ENCODE measurements around the gene RPUSD1. TPM values are rescaled to one million over a fixed set of nuclear protein-coding genes. Genes with fewer than 3 reads are reported as not detected.
"Not testable (repeated sequence)": the region's sequence is repeated elsewhere in the genome, so short reads cannot be mapped to it uniquely, and the experiment has no call there.

RPUSD1 gene
- total RNA-seq, 1 donor from 2014 or later = 23.0 TPM

DNA sequence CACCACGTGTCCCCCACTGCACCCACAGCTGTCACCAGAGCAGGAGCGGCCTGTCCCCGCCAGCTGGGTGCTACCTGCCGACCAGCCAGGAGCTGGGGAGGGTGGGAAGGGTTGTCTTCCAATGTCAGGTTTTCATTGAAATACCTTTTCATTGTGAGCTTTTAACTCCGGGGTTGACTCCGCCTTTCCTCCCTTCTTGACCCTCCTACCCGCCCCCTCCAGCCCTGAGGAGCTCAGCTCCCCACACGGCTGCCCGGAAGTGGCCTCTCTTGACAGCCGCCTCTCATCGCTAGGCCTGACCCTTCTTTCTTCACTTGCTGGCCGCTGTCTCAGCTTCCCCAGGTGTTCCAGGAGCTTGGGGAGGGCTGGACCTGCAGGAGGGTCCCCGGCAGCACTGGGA is 33.6 kb upstream of the RPUSD1 start:
- TF ChIP-seq, protein P1, sequence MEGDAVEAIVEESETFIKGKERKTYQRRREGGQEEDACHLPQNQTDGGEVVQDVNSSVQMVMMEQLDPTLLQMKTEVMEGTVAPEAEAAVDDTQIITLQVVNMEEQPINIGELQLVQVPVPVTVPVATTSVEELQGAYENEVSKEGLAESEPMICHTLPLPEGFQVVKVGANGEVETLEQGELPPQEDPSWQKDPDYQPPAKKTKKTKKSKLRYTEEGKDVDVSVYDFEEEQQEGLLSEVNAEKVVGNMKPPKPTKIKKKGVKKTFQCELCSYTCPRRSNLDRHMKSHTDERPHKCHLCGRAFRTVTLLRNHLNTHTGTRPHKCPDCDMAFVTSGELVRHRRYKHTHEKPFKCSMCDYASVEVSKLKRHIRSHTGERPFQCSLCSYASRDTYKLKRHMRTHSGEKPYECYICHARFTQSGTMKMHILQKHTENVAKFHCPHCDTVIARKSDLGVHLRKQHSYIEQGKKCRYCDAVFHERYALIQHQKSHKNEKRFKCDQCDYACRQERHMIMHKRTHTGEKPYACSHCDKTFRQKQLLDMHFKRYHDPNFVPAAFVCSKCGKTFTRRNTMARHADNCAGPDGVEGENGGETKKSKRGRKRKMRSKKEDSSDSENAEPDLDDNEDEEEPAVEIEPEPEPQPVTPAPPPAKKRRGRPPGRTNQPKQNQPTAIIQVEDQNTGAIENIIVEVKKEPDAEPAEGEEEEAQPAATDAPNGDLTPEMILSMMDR (IDR thresholded peaks at IDR 0.05; ENCODE audit: unreplicated experiment) = no peak
- Mint-ChIP-seq H3K27me3 (ENCODE audit: low read depth) (peaks cover 19% of the 10 kb centered on the region), H3K27ac (no peak overlapping the region), H3K4me1 (peaks cover 7% of the 10 kb centered on the region), H3K4me3 (no peak overlapping the region), H3K9me3 (no peaks in the 10 kb centered on the region), H3K36me3 (no peaks in the 10 kb centered on the region)
- DNase-seq (ENCODE audit: low spot score in 2 of 2, unreplicated experiment in 2 of 2) = no peak

DNA sequence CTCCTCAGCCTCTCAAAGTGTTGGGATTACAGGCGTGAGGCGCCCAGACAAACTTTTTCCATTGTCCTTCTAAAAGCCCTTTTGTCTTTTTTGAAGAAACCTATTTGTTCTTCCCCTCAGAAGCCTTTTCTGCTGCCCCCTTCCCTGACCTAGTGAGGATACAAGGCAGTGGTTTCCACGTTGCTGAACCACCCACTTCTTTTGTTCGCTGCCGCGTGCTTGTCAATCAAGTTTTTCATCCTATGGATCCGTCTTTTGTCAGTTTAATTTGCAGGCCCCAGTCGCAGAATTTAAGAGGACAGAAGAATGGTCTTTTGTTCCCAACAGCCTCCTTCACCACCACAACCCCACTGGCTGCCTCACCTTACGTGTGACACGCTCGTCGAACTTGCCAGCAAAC is 32.6 kb upstream of the RPUSD1 start:
- DNase-seq (ENCODE audit: low spot score in 2 of 2, unreplicated experiment in 2 of 2) = no peak
- H3K9me3 Mint-ChIP-seq = no peaks in the 10 kb centered on the region
- TF ChIP-seq, protein P1 (IDR thresholded peaks at IDR 0.05; ENCODE audit: unreplicated experiment) = no peak
- H3K27ac Mint-ChIP-seq = no peak overlapping the region
- H3K4me3 Mint-ChIP-seq = no peak overlapping the region
- H3K27me3 Mint-ChIP-seq (ENCODE audit: low read depth) = peaks cover 16% of the 10 kb centered on the region
- peaks cover 6% of the 10 kb centered on the region for H3K4me1 Mint-ChIP-seq
- no peaks in the 10 kb centered on the region for H3K36me3 Mint-ChIP-seq

DNA sequence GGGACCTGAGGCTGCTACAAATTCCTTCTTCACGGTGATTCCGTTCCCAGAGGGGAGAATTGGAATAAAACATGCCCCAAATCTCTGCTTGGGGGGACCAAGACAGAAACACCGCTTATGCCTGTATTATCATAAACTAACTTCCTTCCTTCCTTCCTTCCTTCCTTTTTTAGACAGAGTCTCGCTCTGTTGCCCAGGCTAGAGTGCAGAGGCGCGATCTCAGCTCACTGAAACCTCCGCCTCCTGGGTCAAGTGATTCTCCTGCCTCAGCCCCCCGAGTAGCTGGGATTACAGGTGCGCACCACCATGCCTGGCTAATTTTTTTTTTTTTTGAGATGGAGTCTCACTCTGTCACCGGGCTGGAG is 31.8 kb upstream of the RPUSD1 start:
- peaks cover 15% of the 10 kb centered on the region for H3K27me3 Mint-ChIP-seq (ENCODE audit: low read depth)
- not testable (repeated sequence) for H3K27ac Mint-ChIP-seq; H3K4me1 Mint-ChIP-seq; DNase-seq (ENCODE audit: low spot score in 2 of 2, unreplicated experiment in 2 of 2); H3K36me3 Mint-ChIP-seq; H3K4me3 Mint-ChIP-seq; H3K9me3 Mint-ChIP-seq

DNA sequence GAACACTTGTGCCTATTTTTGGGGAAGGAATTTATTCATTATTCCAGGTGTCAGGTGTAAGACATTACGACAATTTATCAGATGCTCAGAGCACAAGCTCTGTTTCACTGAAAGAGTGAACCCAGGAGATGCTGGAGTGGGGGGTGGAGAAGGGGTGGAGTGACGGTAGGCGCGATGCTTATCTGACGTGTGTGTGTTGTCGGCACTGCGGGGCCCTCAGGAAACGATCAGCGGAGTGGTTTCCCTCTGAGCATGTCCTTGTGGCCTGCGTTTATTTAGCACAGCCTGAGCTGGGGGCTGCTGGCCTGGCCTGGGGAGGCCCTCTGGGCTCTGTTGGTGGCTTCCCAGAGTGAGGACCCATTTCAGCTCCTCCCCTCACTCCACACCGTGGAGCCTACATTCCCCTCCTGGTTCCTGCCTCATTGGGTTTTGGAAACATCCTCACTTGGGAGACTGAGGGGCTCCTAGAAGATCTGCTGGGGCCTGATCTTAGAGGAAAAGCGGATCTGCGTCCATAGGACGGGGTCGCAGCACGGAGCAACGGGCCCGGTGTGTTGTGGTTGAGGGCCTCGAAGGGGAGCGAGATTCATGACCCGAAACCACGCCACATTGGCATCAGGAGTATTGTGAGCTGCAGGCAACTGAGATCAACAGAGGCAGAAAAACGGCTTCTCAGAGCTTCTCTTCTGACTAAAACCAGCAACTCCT is 31.3 kb upstream of the RPUSD1 start:
- Mint-ChIP-seq H3K9me3 (no peaks in the 10 kb centered on the region), H3K36me3 (no peaks in the 10 kb centered on the region), H3K27me3 (ENCODE audit: low read depth) (peaks cover 19% of the 10 kb centered on the region), H3K4me1 (no peaks in the 10 kb centered on the region), H3K4me3 (no peak overlapping the region), H3K27ac (no peak overlapping the region)
- TF ChIP-seq, protein P1 (IDR thresholded peaks at IDR 0.05; ENCODE audit: unreplicated experiment) = no peak
- no peak for DNase-seq (ENCODE audit: low spot score in 2 of 2, unreplicated experiment in 2 of 2)

DNA sequence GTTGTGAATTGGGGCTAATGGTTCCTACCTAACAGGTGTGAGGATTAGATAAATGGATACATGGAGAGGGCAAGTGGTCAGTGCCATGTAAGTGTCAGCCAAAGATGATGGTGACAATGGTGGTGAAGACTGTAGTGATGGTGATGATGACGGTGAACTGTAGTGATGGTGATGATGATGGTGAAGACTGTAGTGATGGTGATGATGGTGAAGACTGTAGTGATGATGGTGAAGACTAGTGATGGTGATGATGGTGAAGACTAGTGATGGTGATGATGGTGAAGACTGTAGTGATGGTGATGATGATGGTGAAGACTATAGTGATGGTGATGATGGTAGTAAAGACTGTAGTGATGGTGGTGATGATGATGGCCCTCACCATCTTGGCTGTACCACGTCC is 30.4 kb upstream of the RPUSD1 start:
- DNase-seq (ENCODE audit: low spot score in 2 of 2, unreplicated experiment in 2 of 2) = no peak
- Mint-ChIP-seq H3K4me1 (peaks cover 3% of the 10 kb centered on the region), H3K27ac (no peak overlapping the region), H3K9me3 (no peaks in the 10 kb centered on the region), H3K27me3 (ENCODE audit: low read depth) (peaks cover 23% of the 10 kb centered on the region), H3K36me3 (no peaks in the 10 kb centered on the region), H3K4me3 (no peak overlapping the region)
- TF ChIP-seq, protein P1 (IDR thresholded peaks at IDR 0.05; ENCODE audit: unreplicated experiment) = no peak

DNA sequence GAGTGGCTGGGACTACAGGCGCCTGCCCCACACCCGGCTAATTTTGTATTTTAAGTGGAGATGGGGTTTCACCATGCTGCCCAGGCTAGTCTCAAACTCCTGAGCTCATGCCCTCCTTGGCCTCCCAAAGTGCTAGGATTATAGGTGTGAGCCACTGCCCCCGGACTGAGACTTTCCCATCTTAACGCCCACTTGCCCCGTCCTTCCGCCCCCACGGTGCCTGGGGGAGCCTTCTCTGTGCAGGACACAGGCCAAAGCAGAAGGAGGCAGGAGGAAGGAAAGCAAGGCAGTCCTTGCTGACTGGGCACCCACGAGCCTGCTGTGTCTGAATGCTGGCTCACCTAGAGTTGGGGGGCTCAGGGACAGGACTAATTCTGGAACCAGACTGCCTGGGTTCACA is 30.0 kb upstream of the RPUSD1 start:
- Mint-ChIP-seq H3K9me3 (no peaks in the 10 kb centered on the region), H3K27ac (no peak overlapping the region), H3K36me3 (no peaks in the 10 kb centered on the region), H3K4me3 (no peak overlapping the region), H3K27me3 (ENCODE audit: low read depth) (peaks cover 24% of the 10 kb centered on the region), H3K4me1 (peaks cover 3% of the 10 kb centered on the region)
- TF ChIP-seq, protein P1 (IDR thresholded peaks at IDR 0.05; ENCODE audit: unreplicated experiment) = no peak
- no peak for DNase-seq (ENCODE audit: low spot score in 2 of 2, unreplicated experiment in 2 of 2)

Data from mesothelial cell of epicardium (in vitro differentiated cells).